MM.1S (cell line): ENCODE measurements around the gene OPRL1.

Source experiments
- EZH2 ChIP-seq: fragments of 300-600 bp; sonication (generic); optimal IDR thresholded peaks from 2 replicates; pipeline ENCODE3; 2017; ENCODE audit warnings: low read depth, mild to moderate bottlenecking, antibody characterized with exemption, low read length, mixed read lengths
- EZH2phosphoT487 ChIP-seq: fragments of 300-600 bp; sonication (generic); IDR thresholded peaks from 2 replicates; pipeline ENCODE4 v1.6.1; 2018; ENCODE audit warnings: antibody characterized with exemption, low read length
- TF ChIP-seq, protein P1 (sequence below): fragments of 300-600 bp; sonication (generic); IDR thresholded peaks from 2 replicates; pipeline ENCODE4 v1.5.1; 2016; ENCODE audit warnings: antibody characterized with exemption, low read length, mixed read lengths

GRCh38 chr20:64106435-64106961, 26.6 kb downstream of the OPRL1 start:
- TF ChIP-seq, protein P1, sequence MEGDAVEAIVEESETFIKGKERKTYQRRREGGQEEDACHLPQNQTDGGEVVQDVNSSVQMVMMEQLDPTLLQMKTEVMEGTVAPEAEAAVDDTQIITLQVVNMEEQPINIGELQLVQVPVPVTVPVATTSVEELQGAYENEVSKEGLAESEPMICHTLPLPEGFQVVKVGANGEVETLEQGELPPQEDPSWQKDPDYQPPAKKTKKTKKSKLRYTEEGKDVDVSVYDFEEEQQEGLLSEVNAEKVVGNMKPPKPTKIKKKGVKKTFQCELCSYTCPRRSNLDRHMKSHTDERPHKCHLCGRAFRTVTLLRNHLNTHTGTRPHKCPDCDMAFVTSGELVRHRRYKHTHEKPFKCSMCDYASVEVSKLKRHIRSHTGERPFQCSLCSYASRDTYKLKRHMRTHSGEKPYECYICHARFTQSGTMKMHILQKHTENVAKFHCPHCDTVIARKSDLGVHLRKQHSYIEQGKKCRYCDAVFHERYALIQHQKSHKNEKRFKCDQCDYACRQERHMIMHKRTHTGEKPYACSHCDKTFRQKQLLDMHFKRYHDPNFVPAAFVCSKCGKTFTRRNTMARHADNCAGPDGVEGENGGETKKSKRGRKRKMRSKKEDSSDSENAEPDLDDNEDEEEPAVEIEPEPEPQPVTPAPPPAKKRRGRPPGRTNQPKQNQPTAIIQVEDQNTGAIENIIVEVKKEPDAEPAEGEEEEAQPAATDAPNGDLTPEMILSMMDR: no peak
- TF ChIP-seq EZH2 (no peak), EZH2phosphoT487 (no peak)
